Mesendoderm (in vitro differentiated cells): ENCODE results near the gene PTPA.
"Not testable (repeated sequence)": the region's sequence is repeated elsewhere in the genome, so short reads cannot be mapped to it uniquely, and the experiment has no call there.

Source experiments
- DNase-seq: peaks from one replicate; pipeline ENCODE4 v3.0.0; 2013
- H2AK5ac ChIP-seq: 2 replicates; pipeline ENCODE4 v1.6.1; 2013; ENCODE audit warnings: low read length, inconsistent platforms
- H2BK120ac ChIP-seq: 2 replicates; pipeline ENCODE4 v1.6.1; 2013; ENCODE audit warnings: low read depth, mild to moderate bottlenecking, low read length, moderate library complexity, mixed read lengths
- H2BK15ac ChIP-seq: replicated peaks from 2 replicates; pipeline ENCODE4 v1.6.1; 2013; ENCODE audit warnings: low read depth, mild to moderate bottlenecking, moderate library complexity
- H2BK5ac ChIP-seq: 2 replicates; pipeline ENCODE4 v1.6.1; 2013; ENCODE audit warnings: low read length, inconsistent platforms
- H3K18ac ChIP-seq: 2 replicates; pipeline ENCODE4 v1.6.1; 2013; ENCODE audit warnings: mild to moderate bottlenecking, low read length, mixed read lengths
- H3K23ac ChIP-seq: one replicate; pipeline ENCODE4 v1.6.1; 2013; ENCODE audit warnings: low read length
- H3K27ac ChIP-seq: 2 replicates; pipeline ENCODE4 v1.5.1; 2013; ENCODE audit warnings: low read depth, mild to moderate bottlenecking, inconsistent platforms, low read length, moderate library complexity
- H3K27me3 ChIP-seq: 2 replicates; pipeline ENCODE4 v1.6.1; 2013; ENCODE audit warnings: low read length, control low read depth, mild to moderate bottlenecking, inconsistent platforms; ENCODE audit not compliant: insufficient read depth, poor library complexity
- H3K36me3 ChIP-seq: 2 replicates; pipeline ENCODE4 v1.6.1; 2013; ENCODE audit warnings: low read length, inconsistent platforms; ENCODE audit not compliant: control insufficient read depth, insufficient read depth
- H3K4ac ChIP-seq: one replicate; pipeline ENCODE4 v1.6.1; 2013; ENCODE audit warnings: low read depth, mild to moderate bottlenecking, low read length, moderate library complexity
- H3K4me1 ChIP-seq: 2 replicates; pipeline ENCODE4 v1.6.1; 2013; ENCODE audit warnings: low read depth, low read length, inconsistent platforms; ENCODE audit not compliant: control insufficient read depth
- H3K4me2 ChIP-seq: 2 replicates; pipeline ENCODE4 v1.6.1; 2013; ENCODE audit warnings: low read length
- H3K4me3 ChIP-seq: 2 replicates; pipeline ENCODE4 v1.5.1; 2013; ENCODE audit warnings: mild to moderate bottlenecking, low read length
- H3K56ac ChIP-seq: one replicate; pipeline ENCODE4 v1.6.1; 2013; ENCODE audit warnings: low read length
- H3K79me1 ChIP-seq: 2 replicates; pipeline ENCODE4 v1.6.1; 2013; ENCODE audit warnings: low read length, inconsistent platforms
- H3K79me2 ChIP-seq: 2 replicates; pipeline ENCODE4 v1.6.1; 2013; ENCODE audit warnings: mild to moderate bottlenecking, low read length; ENCODE audit not compliant: control insufficient read depth, insufficient read depth
- H3K9ac ChIP-seq: 2 replicates; pipeline ENCODE4 v1.6.1; 2013; ENCODE audit warnings: low read length, inconsistent platforms
- H4K5ac ChIP-seq: one replicate; pipeline ENCODE4 v1.6.1; 2013; ENCODE audit warnings: low read length
- H4K8ac ChIP-seq: one replicate; pipeline ENCODE4 v1.6.1; 2013; ENCODE audit warnings: low read depth, mild to moderate bottlenecking, control low read depth, low read length, moderate library complexity
- WGBS: extraction: QIAGEN DNeasy Blood & Tissue Kit; methylation state at CpG from one replicate; pipeline ENCODE4 v1.1.7; 2013; ENCODE audit warnings: low lambda C conversion rate, missing lambda C conversion rate; ENCODE audit not compliant: insufficient coverage; ENCODE audit errors: extremely low coverage; 5-methylcytosine and 5-hydroxymethylcytosine counted together

PTPA gene

GRCh38 chr9:129185991-129186390 is 74.8 kb downstream of the PTPA start:
- Histone ChIP-seq H2BK15ac (no peak overlapping the region), H3K79me2 (no peaks in the 10 kb centered on the region), H3K23ac (no peak overlapping the region), H3K27me3 (no peaks in the 10 kb centered on the region), H3K4me1 (no peaks in the 10 kb centered on the region), H2AK5ac (no peak overlapping the region), H3K36me3 (no peaks in the 10 kb centered on the region), H3K4ac (no peak overlapping the region), H3K4me3 (no peak overlapping the region), H3K9ac (no peak overlapping the region), H4K5ac (no peak overlapping the region), H3K56ac (no peak overlapping the region), H3K79me1 (no peaks in the 10 kb centered on the region), H4K8ac (no peak overlapping the region), H2BK5ac (no peak overlapping the region), H3K18ac (no peak overlapping the region), H3K27ac (no peak overlapping the region), H3K4me2 (no peak overlapping the region), H2BK120ac (no peak overlapping the region)
- no CpG with 5 or more reads among the region's 10 CpGs for WGBS
- DNase-seq: no peak

- no peak overlapping the region for H4K8ac ChIP-seq
- no CpG with 5 or more reads among the region's 1 CpG for WGBS
Measured at GRCh38 chr9:129187042-129187441, 75.8 kb downstream of the PTPA start.

GRCh38 chr9:129189971-129190370 is 78.8 kb downstream of the PTPA start:
- H3K79me2 ChIP-seq, H3K4ac ChIP-seq, H3K27ac ChIP-seq, H3K4me2 ChIP-seq, H3K27me3 ChIP-seq, H4K8ac ChIP-seq, H3K23ac ChIP-seq, H2BK120ac ChIP-seq, H3K36me3 ChIP-seq, H3K4me3 ChIP-seq, H3K4me1 ChIP-seq, H3K18ac ChIP-seq, H2BK5ac ChIP-seq, H3K79me1 ChIP-seq, H3K9ac ChIP-seq, H2BK15ac ChIP-seq, H2AK5ac ChIP-seq, DNase-seq, H3K56ac ChIP-seq, H4K5ac ChIP-seq: not testable (repeated sequence)
- no CpG with 5 or more reads among the region's 8 CpGs for WGBS

More at GRCh38 chr9:129187042-129187441, 75.8 kb downstream of the PTPA start:
- Histone ChIP-seq H2BK5ac (no peak overlapping the region), H3K4ac (no peak overlapping the region), H3K9ac (no peak overlapping the region), H3K56ac (no peak overlapping the region), H2BK15ac (no peak overlapping the region), H3K18ac (no peak overlapping the region), H2BK120ac (no peak overlapping the region), H3K4me2 (no peak overlapping the region), H2AK5ac (no peak overlapping the region), H3K4me3 (no peak overlapping the region), H4K5ac (no peak overlapping the region), H3K79me1 (no peaks in the 10 kb centered on the region), H3K27me3 (no peaks in the 10 kb centered on the region), H3K4me1 (no peaks in the 10 kb centered on the region), H3K79me2 (no peaks in the 10 kb centered on the region), H3K23ac (no peak overlapping the region), H3K27ac (no peak overlapping the region), H3K36me3 (no peaks in the 10 kb centered on the region)
- no peak for DNase-seq

GRCh38 chr9:129191234-129191633 is 80.0 kb downstream of the PTPA start:
- Histone ChIP-seq H3K27ac (no peak overlapping the region), H3K9ac (no peak overlapping the region), H2BK15ac (no peak overlapping the region), H3K4me3 (no peak overlapping the region), H3K4me1 (no peaks in the 10 kb centered on the region), H3K18ac (no peak overlapping the region), H3K27me3 (no peaks in the 10 kb centered on the region), H4K5ac (no peak overlapping the region), H2BK120ac (no peak overlapping the region), H3K56ac (no peak overlapping the region), H3K4me2 (no peak overlapping the region), H3K79me2 (no peaks in the 10 kb centered on the region), H4K8ac (no peak overlapping the region), H3K23ac (no peak overlapping the region), H2BK5ac (no peak overlapping the region), H3K79me1 (no peaks in the 10 kb centered on the region), H2AK5ac (no peak overlapping the region), H3K36me3 (no peaks in the 10 kb centered on the region), H3K4ac (no peak overlapping the region)
- WGBS: no CpG with 5 or more reads among the region's 7 CpGs
- no peak for DNase-seq

GRCh38 chr9:129193655-129194054 is 82.4 kb downstream of the PTPA start:
- no peak overlapping the region for H3K18ac ChIP-seq
- H2BK15ac ChIP-seq: no peak overlapping the region
- H3K4me2 ChIP-seq: no peak overlapping the region
- H2BK120ac ChIP-seq: no peak overlapping the region
- H3K36me3 ChIP-seq: no peaks in the 10 kb centered on the region
- no CpG with 5 or more reads among the region's 7 CpGs for WGBS
- no peaks in the 10 kb centered on the region for H3K27me3 ChIP-seq
- H4K8ac ChIP-seq: no peak overlapping the region
- no peaks in the 10 kb centered on the region for H3K79me2 ChIP-seq
- H3K56ac ChIP-seq: no peak overlapping the region
- no peak overlapping the region for H3K27ac ChIP-seq
- H3K23ac ChIP-seq: no peak overlapping the region
- H3K79me1 ChIP-seq: no peaks in the 10 kb centered on the region
- H4K5ac ChIP-seq: no peak overlapping the region
- no peak overlapping the region for H3K9ac ChIP-seq
- no peak overlapping the region for H3K4ac ChIP-seq
- no peak overlapping the region for H3K4me3 ChIP-seq
- H3K4me1 ChIP-seq: no peaks in the 10 kb centered on the region
- no peak overlapping the region for H2AK5ac ChIP-seq
- no peak for DNase-seq
- no peak overlapping the region for H2BK5ac ChIP-seq

- Histone ChIP-seq H2BK120ac (no peak overlapping the region), H3K79me2 (no peaks in the 10 kb centered on the region), H3K27ac (no peak overlapping the region), H2AK5ac (no peak overlapping the region), H4K5ac (no peak overlapping the region), H2BK5ac (no peak overlapping the region), H3K56ac (no peak overlapping the region), H3K4me1 (no peaks in the 10 kb centered on the region), H4K8ac (no peak overlapping the region), H2BK15ac (no peak overlapping the region), H3K36me3 (no peaks in the 10 kb centered on the region), H3K4me3 (no peak overlapping the region), H3K79me1 (no peaks in the 10 kb centered on the region), H3K23ac (peak overlapping the region; percentile 45), H3K18ac (no peak overlapping the region), H3K9ac (no peak overlapping the region), H3K27me3 (no peaks in the 10 kb centered on the region), H3K4me2 (no peak overlapping the region), H3K4ac (no peak overlapping the region)
- WGBS: no CpG with 5 or more reads among the region's 3 CpGs
- DNase-seq: no peak
Measured at GRCh38 chr9:129194221-129194620, 83.0 kb downstream of the PTPA start.
